GM12878 (cell line): ENCODE measurements around the gene TMC2. TPM values are rescaled to one million over a fixed set of nuclear protein-coding genes. Genes with fewer than 3 reads are reported as not detected.

Experiments
- ATAC-seq: fragments of 200-7000 bp; cut with Tn5 transposase; 3 replicates; pipeline ENCODE4 v1.9.1; 2020; ENCODE audit warnings: mild to moderate bottlenecking, moderate library complexity
- BruUV-seq: library from RNA; stranded (reverse); fragments of 400-500 nt; replicated peaks from 2 replicates; lab custom pipeline; 2021; lab: Mats Ljungman, UMichigan
- CTCF ChIA-PET: fragments of 300-600 bp; sonication (Branson Sonifier 250); formaldehyde crosslinking; extraction: SDS; loops from one replicate; lab custom pipeline; 2021; ENCODE audit warnings: inconsistent platforms; lab: Yijun Ruan, JAX
- POLR2A ChIA-PET: fragments of 350-600 bp; formaldehyde crosslinking; extraction: SDS; loops from one replicate; lab custom pipeline; 2021; ENCODE audit warnings: inconsistent platforms; lab: Charles Lee
- RAD21 ChIA-PET: fragments of 300-600 bp; sonication (Branson Sonifier 250); formaldehyde crosslinking; loops from one replicate; lab custom pipeline; 2023; ENCODE audit warnings: antibody characterized with exemption; ENCODE audit not compliant: unreplicated experiment; lab: Charles Lee
- SMC1A ChIA-PET: fragments of 300-600 bp; sonication (Branson Sonifier 250); formaldehyde crosslinking; loops from one replicate; lab custom pipeline; 2023; ENCODE audit not compliant: unreplicated experiment, uncharacterized antibody; lab: Charles Lee
- DNase-seq: peaks from one replicate; pipeline ENCODE4 v3.0.0-alpha.2; 2011; ENCODE audit warnings: low read depth, low spot score
- FAIRE-seq: peaks from 3 replicates; lab custom pipeline; 2011; peaks lifted over from hg19 to GRCh38; lab: Jason Lieb, UNC
- H2AFZ ChIP-seq: 2 replicates; pipeline ENCODE4 v1.6.0; 2011; ENCODE audit warnings: low read depth, low read length, control low read depth; ENCODE audit not compliant: control insufficient read depth
- H3K27ac ChIP-seq: 2 replicates; pipeline ENCODE4 v1.5.1; 2011; ENCODE audit warnings: control low read depth; ENCODE audit not compliant: control insufficient read depth, insufficient read depth
- H3K27me3 ChIP-seq, 2 experiments: replicated peaks in 1 of 2; 2 replicates each; pipeline versions ENCODE4 v1.6.0 to v1.6.1; 2011; ENCODE audit warnings: low read length in 1 of 2; ENCODE audit not compliant: control insufficient read depth in 2 of 2, insufficient read depth in 2 of 2
- H3K36me3 ChIP-seq, 2 experiments: 2 replicates each; pipeline ENCODE4 v1.5.1; 2011; ENCODE audit warnings: low read length in 1 of 2; ENCODE audit not compliant: control insufficient read depth in 2 of 2, insufficient read depth in 2 of 2
- H3K4me1 ChIP-seq: 2 replicates; pipeline ENCODE4 v1.6.1; 2011; ENCODE audit warnings: mild to moderate bottlenecking, low read length, moderate library complexity, mixed read lengths; ENCODE audit not compliant: control insufficient read depth, insufficient read depth
- H3K4me2 ChIP-seq: 2 replicates; pipeline ENCODE4 v1.6.0; 2011; ENCODE audit warnings: control low read depth; ENCODE audit not compliant: control insufficient read depth, insufficient read depth
- H3K4me3 ChIP-seq: fragments of 200-600 bp; sonication (generic); 2 replicates; pipeline ENCODE4 v1.5.1; 2016
- H3K79me2 ChIP-seq: 2 replicates; pipeline ENCODE4 v1.6.0; 2011; ENCODE audit warnings: low read length; ENCODE audit not compliant: control insufficient read depth, insufficient read depth
- H3K9ac ChIP-seq: 2 replicates; pipeline ENCODE4 v1.8.0; 2011; ENCODE audit warnings: low read length, control low read depth, mixed read lengths; ENCODE audit not compliant: control insufficient read depth, insufficient read depth
- H3K9me3 ChIP-seq: replicated peaks from 3 replicates; pipeline ENCODE4 v1.5.1; 2011; ENCODE audit warnings: mild to moderate bottlenecking, low read length; ENCODE audit not compliant: control insufficient read depth, insufficient read depth
- H4K20me1 ChIP-seq: 2 replicates; pipeline ENCODE4 v1.6.0; 2011; ENCODE audit not compliant: control insufficient read depth, insufficient read depth
- BCLAF1 ChIP-seq: fragments of 450-650 bp; IDR thresholded peaks from 2 replicates; pipeline ENCODE4 v1.6.1; 2017; ENCODE audit warnings: antibody characterized with exemption, mild to moderate bottlenecking, moderate library complexity
- BRCA1 ChIP-seq: IDR thresholded peaks from 2 replicates; pipeline ENCODE4 v1.6.1; 2011; ENCODE audit warnings: low read depth, low read length, improper control_type of control experiment
- CREB1 ChIP-seq: IDR thresholded peaks from 2 replicates; pipeline ENCODE4 v1.6.1; 2012; ENCODE audit warnings: low read depth, mild to moderate bottlenecking, inconsistent platforms
- CREM ChIP-seq: IDR thresholded peaks from 2 replicates; pipeline ENCODE4 v1.6.1; 2014; ENCODE audit warnings: antibody characterized with exemption, low read depth
- DPF2 ChIP-seq: fragments of 450-650 bp; IDR thresholded peaks from 2 replicates; pipeline ENCODE4 v1.6.1; 2017; ENCODE audit warnings: mild to moderate bottlenecking
- EZH2 ChIP-seq: IDR thresholded peaks from 2 replicates; pipeline ENCODE4 v1.6.1; 2012; ENCODE audit warnings: low read depth, mild to moderate bottlenecking, control low read depth, inconsistent platforms, low read length, borderline replicate concordance; ENCODE audit not compliant: control insufficient read depth
- HDAC6 ChIP-seq: fragments of 200-600 bp; sonication (generic); IDR thresholded peaks from one replicate; pipeline ENCODE4 v1.8.0; 2017; ENCODE audit warnings: antibody characterized with exemption; ENCODE audit not compliant: unreplicated experiment
- KAT2A ChIP-seq: conservative IDR thresholded peaks from 2 replicates; pipeline ENCODE4 v1.6.1; 2011; ENCODE audit warnings: low read depth, low read length; ENCODE audit not compliant: control insufficient read depth
- NR2F1 ChIP-seq: fragments of 450-650 bp; conservative IDR thresholded peaks from 2 replicates; pipeline ENCODE4 v1.6.1; 2017; ENCODE audit warnings: mild to moderate bottlenecking
- PRDM15 ChIP-seq: fragments of 450-650 bp; formaldehyde crosslinking; IDR thresholded peaks from 2 replicates; pipeline ENCODE4 v1.4.0; 2020; ENCODE audit warnings: mild to moderate bottlenecking, moderate library complexity
- RB1 ChIP-seq: fragments of 450-650 bp; formaldehyde crosslinking; IDR thresholded peaks from 2 replicates; pipeline ENCODE4 v1.6.1; 2017; ENCODE audit warnings: mild to moderate bottlenecking, borderline replicate concordance
- RBBP5 ChIP-seq: fragments of 200-600 bp; sonication (generic); conservative IDR thresholded peaks from 2 replicates; pipeline ENCODE4 v1.6.1; 2016
- SIX5 ChIP-seq: IDR thresholded peaks from 2 replicates; pipeline ENCODE4 v1.6.1; 2011; ENCODE audit warnings: mild to moderate bottlenecking, low read depth, low read length, moderate library complexity; ENCODE audit not compliant: severe bottlenecking
- TCF12 ChIP-seq: IDR thresholded peaks from 2 replicates; pipeline ENCODE4 v1.6.1; 2011; ENCODE audit warnings: low read depth, mild to moderate bottlenecking, low read length
- ZNF687 ChIP-seq: fragments of 450-650 bp; IDR thresholded peaks from 2 replicates; pipeline ENCODE4 v1.6.1; 2017; ENCODE audit warnings: mild to moderate bottlenecking, moderate library complexity
- WGBS: methylation state at CpG from one replicate; pipeline ENCODE4 v1.1.6; 2016; ENCODE audit warnings: low lambda C conversion rate; ENCODE audit not compliant: insufficient replicate concordance, insufficient coverage; ENCODE audit errors: missing lambda C conversion rate; 5-methylcytosine and 5-hydroxymethylcytosine counted together
- in situ Hi-C: fragments of 300-500 bp; cut with MboI; formaldehyde crosslinking; loops from 9 replicates; pipeline ENCODE4 v1.14.3; 2018; ENCODE audit warnings: mixed read lengths
- intact Hi-C: fragments of 100-400 bp; cut with micrococcal nuclease; formaldehyde crosslinking; loops from one replicate; pipeline ENCODE4 v1.14.2; 2022; ENCODE audit not compliant: unreplicated experiment
- polyA plus RNA-seq, 11 experiments: library from polyadenylated mRNA; depleted of rRNA in 4 of 11; unstranded in 6 of 11; stranded (reverse) in 5 of 11; fragments of >200 nt; fragmentation: Nextera tagmentation in 4 of 11; fragmentation: Illumina TruSeq in 1 of 11; extraction: Ambion mirVana in 4 of 11; extraction: Trizol in 1 of 11; gene quantifications; 1 replicate in 1 of 11; 2 replicates in 10 of 11; pipeline versions ENCODE4 v1.2.1 to v1.2.3, GENCODE V29; 2011 to 2016; ENCODE audit warnings: inconsistent platforms in 2 of 11, missing spikeins in 2 of 11, low read depth in 1 of 11
- total RNA-seq, 4 experiments: library from RNA; depleted of rRNA in 3 of 4; stranded (reverse); fragments of >200 nt in 3 of 4; fragmentation: Illumina TruSeq in 1 of 4; extraction: Trizol in 1 of 4; gene quantifications; 2 replicates each; pipeline versions ENCODE4 v1.2.1 to v1.2.3, GENCODE V29; 2013 to 2021

The TMC2 gene
- total and polyA plus RNA-seq, 10 of the 15 experiments (the other 5 are each of a cell fraction or from before 2014, with no cell fraction given): 0.08 TPM; not detected in 9

- no peaks in the 10 kb centered on the region for H3K4me1 ChIP-seq
- in situ Hi-C loops (no loop called here), intact Hi-C loops (no loop called here)
- no peaks in the 10 kb centered on the region for H3K79me2 ChIP-seq
- DNase-seq: no peak
- peaks cover 0 to 2% of the 10 kb centered on the region in 2 experiments; a peak in 1 of 4 replicates for H3K27me3 ChIP-seq
- ChIA-PET SMC1A (no interaction called here), CTCF (no interaction called here), POLR2A (no interaction called here), RAD21 (no interaction called here)
- no peak for ATAC-seq
- no peak for FAIRE-seq
- BruUV-seq: no TSS peak
- no peak overlapping the region for H3K9ac ChIP-seq
- H3K4me2 ChIP-seq: no peak overlapping the region
- 67% methylated on average over 1 of the region's 1 CpG for WGBS
- H3K27ac ChIP-seq: no peak overlapping the region
- no peak overlapping the region for H2AFZ ChIP-seq
- peaks cover 2% of the 10 kb centered on the region; the same call in 2 of the 3 replicates for H3K9me3 ChIP-seq
- H3K36me3 ChIP-seq: no peaks in the 10 kb centered on the region
- H4K20me1 ChIP-seq: no peaks in the 10 kb centered on the region
- no peak overlapping the region for H3K4me3 ChIP-seq
- TF ChIP-seq KAT2A: no peak
- no peak for TF ChIP-seq SIX5
- no peak for TF ChIP-seq DPF2
- TF ChIP-seq PRDM15: no peak
- TF ChIP-seq NR2F1: no peak
- TF ChIP-seq RB1: no peak
- no peak for TF ChIP-seq CREB1
- TF ChIP-seq BCLAF1: no peak
- TF ChIP-seq RBBP5: no peak
- no peak for TF ChIP-seq ZNF687
- TF ChIP-seq HDAC6: no peak
- no peak for TF ChIP-seq TCF12
- no peak for TF ChIP-seq EZH2
- TF ChIP-seq CREM: no peak
- TF ChIP-seq BRCA1: no peak
Measured at GRCh38 chr20:2606507-2607006, 70.2 kb downstream of the TMC2 start.
